Smooth muscle cell of trachea (primary cell): Measurements from ENCODE around the gene SPACA1. TPM values are rescaled to one million over a fixed set of nuclear protein-coding genes. Genes with fewer than 3 reads are reported as not detected.

Experiments used
- total RNA-seq: library from RNA; depleted of rRNA; stranded (reverse); fragments of >200 nt; gene quantifications from 2 replicates; pipeline ENCODE4 v1.2.1, GENCODE V29; 2014

SPACA1 gene
- not detected in 2 replicates for total RNA-seq

DNA sequence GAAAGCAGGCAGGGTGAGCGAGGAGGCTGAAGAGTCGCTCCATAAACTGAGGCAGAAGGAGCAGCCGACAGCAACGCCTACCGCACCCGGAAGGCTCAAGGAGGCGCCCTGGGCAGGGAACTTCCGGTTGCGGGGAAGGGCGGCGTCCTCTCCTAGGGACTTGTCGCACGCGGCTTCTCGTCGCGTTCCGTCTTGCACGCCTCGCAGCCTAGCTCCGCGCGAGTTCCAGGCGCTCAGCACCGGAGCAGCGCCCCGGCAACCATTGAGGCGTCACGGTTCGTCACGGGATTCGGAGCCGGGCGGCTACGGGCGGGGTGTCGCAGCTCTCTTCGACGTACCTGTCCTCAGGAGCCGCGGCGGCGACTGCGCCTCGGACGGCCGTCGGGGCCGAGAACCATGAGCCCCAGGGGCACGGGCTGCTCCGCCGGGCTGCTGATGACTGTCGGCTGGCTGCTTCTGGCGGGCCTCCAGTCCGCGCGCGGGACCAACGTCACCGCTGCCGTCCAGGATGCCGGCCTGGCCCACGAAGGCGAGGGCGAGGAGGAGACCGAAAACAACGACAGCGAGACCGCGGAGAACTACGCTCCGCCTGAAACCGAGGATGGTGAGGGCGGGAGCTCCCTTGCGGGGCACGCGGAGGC, at the start of gene SPACA1:
SPACA1 (plus strand) TSS at position 332 of the 641 bp plus-strand sequence; CDS start at position 397, 65 bp downstream.

Other genes with a start within 250 kb of the SPACA1 start
- not detected in 2 replicates for gene CNR1, start 118.5 kb downstream of the SPACA1 start, total RNA-seq